ENCODE data around the gene PFN3.
A peak's percentile ranks its signal among the peaks of the same experiment; 100 is the strongest.

The PFN3 gene

GRCh38 chr5:177396078-177396477 lies 4.4 kb downstream of the PFN3 start:
- no peaks in the 10 kb centered on the region for H3K36me3 Mint-ChIP-seq (ENCODE audit: low read depth)
- no peak overlapping the region for H3K27ac Mint-ChIP-seq
- no peaks in the 10 kb centered on the region for H3K9me3 Mint-ChIP-seq
- H3K27me3 Mint-ChIP-seq: peaks cover 2% of the 10 kb centered on the region
- no peak overlapping the region for H3K4me3 Mint-ChIP-seq
- H3K4me1 Mint-ChIP-seq (ENCODE audit: low read depth): peaks cover 5% of the 10 kb centered on the region

DNA sequence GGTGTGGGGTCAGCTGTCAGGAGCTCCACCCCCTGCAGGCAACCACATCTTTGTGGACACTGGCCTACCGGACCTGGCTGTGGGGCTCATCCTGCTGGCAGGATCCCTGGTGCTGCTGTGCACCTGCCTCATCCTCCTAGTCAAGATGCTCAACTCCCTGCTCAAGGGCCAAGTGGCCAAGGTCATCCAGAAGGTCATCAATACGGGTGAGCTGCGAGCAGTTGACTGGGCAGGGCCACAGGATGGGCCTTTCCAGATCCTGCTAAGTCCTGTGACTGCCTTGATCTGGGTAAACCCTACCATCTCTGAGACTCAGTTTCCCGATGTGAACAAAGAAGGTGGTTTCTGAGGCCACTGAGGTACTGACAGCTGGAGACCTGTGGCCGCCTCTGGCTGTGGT lies 6.5 kb downstream of the PFN3 start:
- H3K36me3 Mint-ChIP-seq (ENCODE audit: low read depth): no peaks in the 10 kb centered on the region
- peaks cover 25% of the 10 kb centered on the region for H3K4me1 Mint-ChIP-seq (ENCODE audit: low read depth)
- no peak overlapping the region for H3K27ac Mint-ChIP-seq
- no peaks in the 10 kb centered on the region for H3K9me3 Mint-ChIP-seq
- H3K4me3 Mint-ChIP-seq: no peak overlapping the region
- no peaks in the 10 kb centered on the region for H3K27me3 Mint-ChIP-seq

GRCh38 chr5:177393206-177393765 lies 7.2 kb downstream of the PFN3 start:
- Mint-ChIP-seq H3K27me3 (no peaks in the 10 kb centered on the region), H3K4me1 (ENCODE audit: low read depth) (peaks cover 32% of the 10 kb centered on the region), H3K36me3 (ENCODE audit: low read depth) (no peaks in the 10 kb centered on the region), H3K27ac (peak overlapping the region; percentile 60), H3K4me3 (no peak overlapping the region), H3K9me3 (no peaks in the 10 kb centered on the region)

DNA sequence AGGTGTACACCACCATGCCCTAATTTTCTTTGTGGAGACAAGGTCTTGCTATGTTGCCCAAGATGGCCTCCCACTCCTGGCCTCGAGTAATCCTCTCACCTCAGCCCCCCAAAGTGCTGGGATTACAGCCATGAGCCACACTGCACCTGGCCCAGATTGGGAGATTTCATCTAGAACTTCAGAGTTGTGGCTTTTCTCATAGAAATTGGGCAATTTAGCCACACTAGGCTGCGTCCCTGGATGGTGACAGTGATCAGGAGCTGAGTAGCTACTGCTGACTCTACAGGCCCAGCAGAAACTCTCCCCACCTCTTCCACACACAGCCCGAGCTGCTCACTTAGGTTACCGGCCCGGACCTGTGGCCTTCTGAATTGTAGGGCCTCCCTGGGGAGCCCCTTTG lies 7.7 kb downstream of the PFN3 start:
- Mint-ChIP-seq H3K4me1 (ENCODE audit: low read depth) (peaks cover 36% of the 10 kb centered on the region), H3K36me3 (ENCODE audit: low read depth) (no peaks in the 10 kb centered on the region), H3K27me3 (no peaks in the 10 kb centered on the region), H3K27ac (no peak overlapping the region), H3K9me3 (no peaks in the 10 kb centered on the region), H3K4me3 (no peak overlapping the region)

DNA sequence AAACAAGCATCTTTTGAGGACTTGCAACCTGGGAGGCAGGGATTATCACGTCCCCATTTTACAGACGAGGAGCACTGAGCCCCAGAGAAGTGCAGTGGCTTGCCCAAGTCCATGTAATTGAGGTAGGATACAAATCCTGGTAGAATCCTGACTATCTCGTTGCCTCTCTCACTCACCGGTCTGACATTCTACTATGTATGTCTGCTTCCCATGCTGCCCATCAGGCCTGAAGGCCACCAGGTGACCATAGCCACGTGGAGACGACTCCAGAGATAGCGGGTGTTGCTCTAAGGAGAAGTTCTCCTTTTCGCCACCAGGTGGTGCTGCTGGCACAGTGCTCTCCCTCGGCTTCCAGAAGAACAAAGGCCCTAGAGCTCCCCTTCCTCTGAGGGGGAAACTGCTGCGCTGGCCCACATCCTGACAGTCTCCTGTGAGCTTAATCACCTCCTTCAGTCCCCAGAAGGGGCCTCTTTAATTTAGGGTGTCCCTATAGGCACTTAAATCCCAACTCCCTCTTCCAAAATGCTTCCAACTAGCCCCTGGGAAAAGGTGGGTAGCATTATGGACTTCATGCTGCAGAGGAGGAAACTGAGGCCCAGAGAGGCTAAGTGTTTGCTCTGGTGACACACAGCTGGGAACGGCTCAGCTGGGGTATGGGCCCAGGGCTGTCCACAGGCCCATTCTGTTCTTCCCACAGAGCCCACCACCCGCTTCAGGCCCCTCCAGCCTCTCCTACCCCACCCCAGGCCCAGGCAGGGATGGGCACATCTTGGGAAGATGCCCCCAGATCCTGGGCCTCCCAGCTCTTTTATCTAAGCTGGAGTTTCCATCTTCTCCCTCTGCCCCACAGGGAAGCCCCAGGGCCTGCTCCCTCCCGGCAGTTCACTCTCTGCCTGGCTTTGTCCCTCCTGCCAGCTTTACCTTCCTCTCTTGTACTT lies 9.8 kb downstream of the PFN3 start:
- H3K27ac Mint-ChIP-seq: peak overlapping the region; percentile 69
- no peaks in the 10 kb centered on the region for H3K9me3 Mint-ChIP-seq
- H3K4me1 Mint-ChIP-seq (ENCODE audit: low read depth): peaks cover 36% of the 10 kb centered on the region
- no peaks in the 10 kb centered on the region for H3K36me3 Mint-ChIP-seq (ENCODE audit: low read depth)
- no peak overlapping the region for H3K4me3 Mint-ChIP-seq
- no peaks in the 10 kb centered on the region for H3K27me3 Mint-ChIP-seq

DNA sequence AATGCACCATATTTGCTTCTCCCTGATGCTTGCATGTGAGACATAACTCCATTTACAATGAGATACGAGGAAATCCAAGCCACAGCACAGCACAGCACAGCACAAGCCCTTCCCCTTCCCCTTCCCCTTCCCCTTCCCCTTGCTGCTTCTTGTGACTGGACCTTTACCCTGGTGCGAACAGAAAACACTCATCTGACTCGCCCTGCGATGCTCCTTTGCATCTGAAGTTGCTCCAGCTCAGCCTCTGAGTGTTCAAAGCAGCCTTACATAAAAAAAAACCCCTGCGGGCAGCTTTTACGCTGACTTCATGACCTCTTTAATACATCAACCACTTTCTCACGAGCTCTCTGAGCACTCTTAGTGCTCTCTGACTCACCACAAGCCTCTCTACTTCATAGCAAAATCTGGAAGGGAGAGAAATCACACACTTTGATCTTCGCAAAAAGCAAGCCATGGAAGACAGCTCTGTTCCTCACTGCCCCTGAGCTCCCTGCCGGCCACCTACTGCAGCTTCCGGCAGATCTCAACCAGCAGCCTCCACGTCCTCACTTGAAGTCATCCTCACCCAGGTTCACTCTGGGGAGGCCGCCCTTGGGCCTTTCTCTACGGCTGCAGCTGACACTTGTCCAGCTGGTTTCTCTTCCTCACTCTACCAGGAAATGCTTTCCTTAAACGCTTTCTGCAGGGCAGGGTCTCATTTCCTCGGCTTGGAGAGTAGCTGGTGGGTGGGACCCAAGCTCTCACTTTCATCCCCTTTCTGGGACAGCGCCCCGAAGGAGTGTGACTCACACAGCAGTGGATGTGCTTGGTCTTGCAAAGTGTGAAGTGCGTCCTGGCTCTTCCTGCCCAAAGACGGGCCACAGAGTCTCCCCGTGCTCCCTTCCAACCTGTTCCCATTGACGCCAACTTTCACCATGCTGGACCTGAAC lies 11.0 kb downstream of the PFN3 start:
- Mint-ChIP-seq H3K36me3 (ENCODE audit: low read depth) (no peaks in the 10 kb centered on the region), H3K4me3 (peak overlapping the region; percentile 21), H3K27me3 (no peaks in the 10 kb centered on the region), H3K27ac (peak overlapping the region; percentile 69), H3K4me1 (ENCODE audit: low read depth) (peaks cover 41% of the 10 kb centered on the region), H3K9me3 (no peaks in the 10 kb centered on the region)

DNA sequence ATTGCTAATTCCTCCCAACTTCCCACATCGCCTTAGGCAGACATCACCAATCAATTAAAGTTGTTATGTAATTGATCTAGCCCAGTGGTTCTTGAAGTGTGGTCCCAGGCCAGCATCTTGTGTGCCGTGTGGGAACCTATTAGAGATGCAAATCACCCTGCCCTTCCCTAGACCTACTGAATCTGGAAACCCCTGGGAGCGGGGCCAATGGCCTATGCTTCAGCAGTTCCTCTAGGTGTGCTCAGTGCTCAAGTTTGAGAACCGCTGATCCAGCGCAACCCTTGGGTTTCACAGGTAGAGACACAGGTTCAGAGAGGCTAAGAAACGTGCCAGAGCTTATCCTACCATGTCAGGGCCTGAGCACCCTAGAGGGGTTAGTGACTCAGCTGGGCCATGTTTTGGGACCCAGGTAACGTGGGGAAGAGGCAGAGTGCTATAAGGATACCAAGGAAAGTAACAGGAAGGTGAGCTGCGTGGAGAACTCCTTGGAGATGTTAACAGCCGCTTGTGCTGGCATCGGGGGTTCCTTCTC lies 11.9 kb downstream of the PFN3 start:
- H3K4me1 Mint-ChIP-seq (ENCODE audit: low read depth): peaks cover 41% of the 10 kb centered on the region
- no peaks in the 10 kb centered on the region for H3K27me3 Mint-ChIP-seq
- H3K4me3 Mint-ChIP-seq: no peak overlapping the region
- H3K27ac Mint-ChIP-seq: peak overlapping the region; percentile 23
- no peaks in the 10 kb centered on the region for H3K36me3 Mint-ChIP-seq (ENCODE audit: low read depth)
- H3K9me3 Mint-ChIP-seq: no peaks in the 10 kb centered on the region

- H3K4me1 Mint-ChIP-seq (ENCODE audit: low read depth): peaks cover 45% of the 10 kb centered on the region
Measured at GRCh38 chr5:177387405-177387804, 13.1 kb downstream of the PFN3 start.

GRCh38 chr5:177386542-177386941 lies 13.9 kb downstream of the PFN3 start:
- Mint-ChIP-seq H3K4me3 (no peak overlapping the region), H3K4me1 (ENCODE audit: low read depth) (peaks cover 47% of the 10 kb centered on the region), H3K27me3 (no peaks in the 10 kb centered on the region), H3K9me3 (no peaks in the 10 kb centered on the region), H3K27ac (no peak overlapping the region), H3K36me3 (ENCODE audit: low read depth) (no peaks in the 10 kb centered on the region)

More at GRCh38 chr5:177387405-177387804, 13.1 kb downstream of the PFN3 start:
- H3K36me3 Mint-ChIP-seq (ENCODE audit: low read depth): no peaks in the 10 kb centered on the region
- H3K27me3 Mint-ChIP-seq: no peaks in the 10 kb centered on the region
- no peak overlapping the region for H3K27ac Mint-ChIP-seq
- no peaks in the 10 kb centered on the region for H3K9me3 Mint-ChIP-seq
- H3K4me3 Mint-ChIP-seq: no peak overlapping the region

DNA sequence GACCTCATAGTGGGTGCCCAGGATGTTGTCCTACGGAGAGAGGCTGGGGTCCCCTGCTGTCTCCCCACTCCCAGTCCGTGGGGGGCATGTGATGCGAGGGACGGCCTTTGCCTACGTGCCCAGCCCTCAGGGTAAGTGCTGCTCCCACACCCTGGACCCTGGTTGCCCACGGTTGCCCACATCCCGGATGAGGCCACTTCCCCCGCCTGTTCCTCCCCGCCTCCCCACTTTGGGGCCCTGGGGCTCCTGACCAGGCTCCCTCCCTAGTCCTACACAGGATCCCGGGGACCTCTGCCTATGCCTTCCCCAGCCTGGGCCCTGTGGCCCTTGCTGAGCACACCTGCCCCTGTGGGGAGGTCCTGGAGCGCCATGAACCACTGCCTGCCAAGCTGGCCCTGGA lies 14.7 kb downstream of the PFN3 start:
- Mint-ChIP-seq H3K9me3 (no peaks in the 10 kb centered on the region), H3K36me3 (ENCODE audit: low read depth) (no peaks in the 10 kb centered on the region), H3K27me3 (no peaks in the 10 kb centered on the region), H3K4me1 (ENCODE audit: low read depth) (peaks cover 39% of the 10 kb centered on the region), H3K27ac (no peak overlapping the region), H3K4me3 (no peak overlapping the region)

DNA sequence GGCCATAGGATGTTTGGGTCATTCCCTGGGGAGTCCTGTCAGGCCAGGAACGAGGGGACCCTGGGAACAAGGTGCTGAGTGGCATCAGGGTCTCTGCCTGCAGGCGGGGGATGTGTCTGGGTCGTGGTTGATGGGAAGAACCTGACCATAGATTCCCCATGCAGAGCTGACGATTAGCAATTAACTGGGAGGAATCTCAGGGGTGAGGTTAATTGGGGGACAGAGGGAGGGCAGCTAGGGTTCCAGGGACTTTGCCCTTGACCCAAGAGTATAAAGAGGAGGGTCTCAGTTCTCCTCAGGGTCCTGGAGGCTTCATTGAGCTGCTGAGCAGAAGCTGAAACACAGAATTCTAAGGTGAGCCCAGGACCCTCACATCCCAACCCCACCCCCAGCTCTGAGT lies 16.3 kb downstream of the PFN3 start, which contains the start of gene SLC34A1:
TSS of gene SLC34A1 (plus strand) at position 301 of the 400 bp plus-strand sequence. CDS start 1,308 bp downstream, outside the sequence.
- no peaks in the 10 kb centered on the region for H3K36me3 Mint-ChIP-seq (ENCODE audit: low read depth)
- H3K27ac Mint-ChIP-seq: no peak within 1 kb of the TSS
- no peaks in the 10 kb centered on the region for H3K9me3 Mint-ChIP-seq
- H3K4me3 Mint-ChIP-seq: no peak within 1 kb of the TSS
- H3K27me3 Mint-ChIP-seq: no peaks in the 10 kb centered on the region
- H3K4me1 Mint-ChIP-seq (ENCODE audit: low read depth): peaks cover 34% of the 10 kb centered on the region

DNA sequence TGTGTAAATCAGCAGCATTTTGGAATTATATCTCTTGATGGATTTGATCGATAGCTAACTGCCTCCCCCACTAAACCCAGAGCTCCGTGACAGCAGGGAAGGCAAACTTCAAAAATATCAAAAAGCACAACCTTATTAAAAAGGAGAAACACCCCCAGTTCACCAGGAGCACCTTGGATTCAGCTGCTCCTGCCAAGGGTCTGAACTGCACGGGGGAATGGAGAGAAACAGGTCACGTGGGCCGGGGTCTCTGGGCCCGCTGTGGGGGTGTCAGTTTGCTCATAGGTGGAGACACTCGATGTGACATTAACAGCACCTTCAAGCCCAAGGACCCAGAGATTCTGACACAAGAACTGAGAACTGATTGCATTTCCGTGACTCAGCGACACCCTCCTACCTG lies 17.3 kb downstream of the PFN3 start:
- Mint-ChIP-seq H3K9me3 (no peaks in the 10 kb centered on the region), H3K4me1 (ENCODE audit: low read depth) (peaks cover 27% of the 10 kb centered on the region), H3K27me3 (no peaks in the 10 kb centered on the region), H3K36me3 (ENCODE audit: low read depth) (no peaks in the 10 kb centered on the region), H3K27ac (no peak overlapping the region), H3K4me3 (no peak overlapping the region)

DNA sequence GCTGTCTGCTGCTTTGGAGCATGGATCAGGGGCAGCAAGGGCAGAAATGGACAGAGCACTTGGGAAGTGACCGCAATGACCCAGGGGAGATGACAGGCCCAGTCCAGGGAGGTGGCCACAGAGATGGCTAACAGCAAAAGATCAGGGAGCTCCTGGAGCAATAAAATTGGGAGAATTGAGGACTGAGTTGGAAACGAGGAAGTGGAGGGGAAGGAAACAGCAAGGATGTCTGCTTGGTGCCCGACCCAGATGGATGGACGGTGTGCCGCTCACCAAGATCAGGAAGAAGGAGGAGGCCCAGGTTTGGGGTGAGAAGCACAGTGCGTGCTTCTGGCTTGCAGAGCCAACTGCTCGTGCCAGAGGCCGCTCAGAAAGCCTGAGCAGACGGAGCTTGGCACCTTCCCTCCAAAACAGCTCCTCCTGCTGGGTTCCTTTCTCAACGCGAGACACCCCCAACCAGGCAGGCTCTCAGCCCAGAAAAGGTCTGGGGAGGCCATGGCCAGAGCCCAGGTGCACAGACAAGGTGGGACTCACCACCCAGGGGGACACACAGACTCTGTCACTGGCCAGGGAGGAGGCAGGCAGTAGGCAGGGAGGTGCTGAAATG lies 17.9 kb downstream of the PFN3 start:
- Mint-ChIP-seq H3K4me3 (no peak overlapping the region), H3K27me3 (no peaks in the 10 kb centered on the region), H3K36me3 (ENCODE audit: low read depth) (no peaks in the 10 kb centered on the region), H3K27ac (no peak overlapping the region), H3K4me1 (ENCODE audit: low read depth) (peaks cover 24% of the 10 kb centered on the region), H3K9me3 (no peaks in the 10 kb centered on the region)

DNA sequence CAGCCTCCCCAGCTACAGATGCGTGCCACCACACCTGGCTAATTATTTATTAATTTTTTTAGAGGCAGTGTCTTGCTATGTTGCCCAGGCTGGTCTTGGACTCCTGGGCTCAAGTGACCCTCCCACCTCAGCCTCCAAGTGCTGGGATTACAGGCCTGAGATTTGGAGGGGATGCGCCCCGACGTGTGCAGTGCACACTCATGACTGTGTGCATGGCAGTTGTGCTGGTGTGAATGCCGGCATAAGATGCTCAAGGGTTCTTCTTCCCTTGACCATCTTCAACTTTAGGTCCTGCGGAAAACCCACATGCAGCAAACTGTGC lies 19.7 kb downstream of the PFN3 start:
- H3K9me3 Mint-ChIP-seq: no peaks in the 10 kb centered on the region
- no peaks in the 10 kb centered on the region for H3K36me3 Mint-ChIP-seq (ENCODE audit: low read depth)
- peaks cover 24% of the 10 kb centered on the region for H3K4me1 Mint-ChIP-seq (ENCODE audit: low read depth)
- no peak overlapping the region for H3K27ac Mint-ChIP-seq
- no peak overlapping the region for H3K4me3 Mint-ChIP-seq
- no peaks in the 10 kb centered on the region for H3K27me3 Mint-ChIP-seq

All from stimulated activated naive CD8-positive, alpha-beta T cell treated with anti-CD3 and anti-CD28 coated beads, Interleukin-15, Interleukin-2, amounts not matched to agents 100 ng/mL and 50 ng/mL, for 24 hours (primary cell).